MCF 10A (cell line): ENCODE data around the gene TGM4. TPM values are rescaled to one million over a fixed set of nuclear protein-coding genes. Genes with fewer than 3 reads are reported as not detected.

Experiments used
- BruUV-seq: library from RNA; stranded (reverse); fragments of 400-500 nt; replicated peaks from 2 replicates; lab custom pipeline; 2021; lab: Mats Ljungman, UMichigan
- CTCF ChIA-PET: fragments of 300-600 bp; sonication (Branson Sonifier 250); formaldehyde crosslinking; extraction: SDS; loops from one replicate; lab custom pipeline; 2021; ENCODE audit warnings: antibody characterized with exemption, inconsistent platforms; lab: Yijun Ruan, JAX
- POLR2A ChIA-PET: fragments of 300-600, 350-650 bp; sonication (Branson Sonifier 250); formaldehyde crosslinking; extraction: SDS; loops from one replicate; lab custom pipeline; 2020; ENCODE audit warnings: antibody characterized with exemption, inconsistent platforms; lab: Yijun Ruan, JAX
- DNase-seq: peaks from one replicate; pipeline ENCODE4 v3.0.0-alpha.2; 2018; ENCODE audit not compliant: unreplicated experiment
- H3K27ac Mint-ChIP-seq: one replicate; pipeline ENCODE4 v1.8.0; 2022; ENCODE audit warnings: mild to moderate bottlenecking, low read depth, mixed read lengths; ENCODE audit not compliant: unreplicated experiment
- H3K27me3 Mint-ChIP-seq: one replicate; pipeline ENCODE4 v1.8.0; 2022; ENCODE audit warnings: mixed read lengths; ENCODE audit not compliant: insufficient read depth, unreplicated experiment
- H3K36me3 Mint-ChIP-seq: one replicate; pipeline ENCODE4 v1.8.0; 2022; ENCODE audit warnings: mild to moderate bottlenecking, moderate library complexity, mixed read lengths; ENCODE audit not compliant: insufficient read depth, unreplicated experiment
- H3K4me1 Mint-ChIP-seq: one replicate; pipeline ENCODE4 v1.8.0; 2022; ENCODE audit warnings: mixed read lengths; ENCODE audit not compliant: insufficient read depth, unreplicated experiment
- H3K4me3 Mint-ChIP-seq: one replicate; pipeline ENCODE4 v1.8.0; 2022; ENCODE audit warnings: mild to moderate bottlenecking, moderate library complexity, mixed read lengths; ENCODE audit not compliant: unreplicated experiment
- H3K9me3 Mint-ChIP-seq: one replicate; pipeline ENCODE4 v1.8.0; 2022; ENCODE audit warnings: mixed read lengths; ENCODE audit not compliant: unreplicated experiment
- intact Hi-C: fragments of 100-400 bp; cut with micrococcal nuclease; formaldehyde crosslinking; loops from 2 replicates; pipeline ENCODE4 v1.14.1; 2022
- total RNA-seq: library from RNA; stranded (reverse); gene quantifications from 2 replicates; pipeline ENCODE4 v1.2.3, GENCODE V29; 2022
- TF ChIP-seq, protein P1 (sequence below): fragments of 200-600 bp; IDR thresholded peaks from one replicate; pipeline ENCODE4 v1.8.0; 2022; ENCODE audit warnings: antibody characterized with exemption, mild to moderate bottlenecking; ENCODE audit not compliant: unreplicated experiment

Gene TGM4
- total RNA-seq, 1 experiment from 2014 or later = 2.5 TPM

DNA sequence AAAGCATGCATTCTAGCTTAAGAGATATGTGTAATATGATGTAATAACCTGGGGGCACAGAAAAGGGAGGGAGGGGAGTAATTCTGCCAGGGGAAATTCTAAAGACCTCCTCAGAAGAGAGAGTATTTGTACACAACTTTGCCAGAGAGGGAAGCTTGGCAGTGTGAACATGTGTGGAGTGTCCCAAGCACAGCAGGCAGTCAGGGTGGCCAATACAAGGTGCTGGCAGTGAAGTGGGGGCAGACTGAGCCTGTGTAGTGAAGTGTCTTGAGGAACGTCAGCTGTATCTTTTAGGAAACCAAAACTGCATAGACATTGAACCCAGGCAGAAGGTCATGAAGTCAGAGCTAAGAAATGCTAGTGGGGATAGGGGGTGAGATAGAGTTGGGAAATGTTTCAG lies 42.4 kb upstream of the TGM4 start:
- no peak overlapping the region for H3K4me3 Mint-ChIP-seq
- H3K36me3 Mint-ChIP-seq = peaks cover 20% of the 10 kb centered on the region
- peaks cover 8% of the 10 kb centered on the region for H3K9me3 Mint-ChIP-seq
- TF ChIP-seq, protein P1, sequence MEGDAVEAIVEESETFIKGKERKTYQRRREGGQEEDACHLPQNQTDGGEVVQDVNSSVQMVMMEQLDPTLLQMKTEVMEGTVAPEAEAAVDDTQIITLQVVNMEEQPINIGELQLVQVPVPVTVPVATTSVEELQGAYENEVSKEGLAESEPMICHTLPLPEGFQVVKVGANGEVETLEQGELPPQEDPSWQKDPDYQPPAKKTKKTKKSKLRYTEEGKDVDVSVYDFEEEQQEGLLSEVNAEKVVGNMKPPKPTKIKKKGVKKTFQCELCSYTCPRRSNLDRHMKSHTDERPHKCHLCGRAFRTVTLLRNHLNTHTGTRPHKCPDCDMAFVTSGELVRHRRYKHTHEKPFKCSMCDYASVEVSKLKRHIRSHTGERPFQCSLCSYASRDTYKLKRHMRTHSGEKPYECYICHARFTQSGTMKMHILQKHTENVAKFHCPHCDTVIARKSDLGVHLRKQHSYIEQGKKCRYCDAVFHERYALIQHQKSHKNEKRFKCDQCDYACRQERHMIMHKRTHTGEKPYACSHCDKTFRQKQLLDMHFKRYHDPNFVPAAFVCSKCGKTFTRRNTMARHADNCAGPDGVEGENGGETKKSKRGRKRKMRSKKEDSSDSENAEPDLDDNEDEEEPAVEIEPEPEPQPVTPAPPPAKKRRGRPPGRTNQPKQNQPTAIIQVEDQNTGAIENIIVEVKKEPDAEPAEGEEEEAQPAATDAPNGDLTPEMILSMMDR = no peak
- no peaks in the 10 kb centered on the region for H3K4me1 Mint-ChIP-seq
- no peak for DNase-seq
- ChIA-PET CTCF (interaction anchor here (0.5 to 2.4 kb wide), 3 partner anchors 10 to 151 kb away, joined by 3 to 6 read pairs (median 5); no protein-coding TSS in a partner anchor), POLR2A (interaction anchor here (0.7 to 0.8 kb wide), 2 partner anchors 21 to 144 kb away, joined by 3 read pairs; no protein-coding TSS in a partner anchor)
- no peaks in the 10 kb centered on the region for H3K27me3 Mint-ChIP-seq
- intact Hi-C loops = no loop called here
- H3K27ac Mint-ChIP-seq = no peak overlapping the region
- BruUV-seq = no TSS peak

DNA sequence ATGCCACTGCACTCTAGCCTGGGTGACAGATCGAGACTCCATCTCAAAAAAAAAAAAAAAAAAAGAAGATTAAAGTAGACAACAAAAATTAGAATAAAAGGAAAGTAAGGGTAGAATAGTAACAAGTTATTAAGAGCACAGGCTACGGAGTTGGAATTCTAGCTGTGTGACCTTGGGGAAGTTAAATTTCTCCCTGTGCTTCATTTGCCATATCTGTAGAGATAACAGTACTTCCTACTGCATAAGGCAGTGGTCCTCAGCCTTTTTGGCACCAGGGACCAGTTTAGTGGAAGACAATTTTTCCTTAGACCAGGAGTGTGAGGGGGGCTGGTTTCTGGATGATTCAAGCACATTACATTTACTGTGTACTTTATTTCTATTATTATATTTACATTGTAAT lies 41.4 kb upstream of the TGM4 start:
- CTCF ChIA-PET = interaction anchor here (2.4 kb wide), 1 partner anchor 9 kb away, joined by 6 read pairs; no protein-coding TSS in a partner anchor
- peaks cover 25% of the 10 kb centered on the region for H3K36me3 Mint-ChIP-seq

DNA sequence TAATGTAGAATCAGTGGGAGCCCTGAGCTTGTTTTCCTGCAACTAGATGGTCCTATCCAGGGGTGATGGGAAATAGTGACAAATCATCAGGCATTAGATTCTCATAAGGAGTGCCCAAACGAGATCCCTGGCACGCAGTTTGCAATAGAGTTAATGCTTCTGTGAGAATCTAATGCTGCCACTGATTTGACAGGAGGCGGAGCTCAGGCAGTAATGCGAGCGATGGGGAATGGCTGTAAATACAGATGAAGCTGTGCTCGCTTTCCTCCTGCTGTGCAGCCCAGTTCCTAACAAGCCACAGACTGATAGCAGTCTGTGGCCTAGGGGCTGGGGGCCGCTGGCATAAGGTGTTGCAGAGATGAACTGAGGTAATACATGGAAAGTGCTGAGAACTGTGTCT lies 41.0 kb upstream of the TGM4 start:
- ChIA-PET CTCF (interaction anchor here (0.6 kb wide), 1 partner anchor 995 kb away, joined by 3 read pairs; no protein-coding TSS in a partner anchor), POLR2A (interaction anchor here (0.6 to 1.2 kb wide), 2 partner anchors 8 to 393 kb away, joined by 3 to 4 read pairs; no protein-coding TSS in a partner anchor)
- BruUV-seq = no TSS peak
- Mint-ChIP-seq H3K9me3 (peaks cover 8% of the 10 kb centered on the region), H3K36me3 (peaks cover 25% of the 10 kb centered on the region), H3K4me1 (no peaks in the 10 kb centered on the region), H3K27me3 (no peaks in the 10 kb centered on the region), H3K4me3 (no peak overlapping the region), H3K27ac (no peak overlapping the region)
- no peak for DNase-seq
- TF ChIP-seq, protein P1 = no peak
- intact Hi-C loops = no loop called here

More for the DNA sequence above, 41.4 kb upstream of the TGM4 start:
- no TSS peak for BruUV-seq
- POLR2A ChIA-PET = interaction anchor here (0.8 kb wide), 1 partner anchor 143 kb away, joined by 3 read pairs; no protein-coding TSS in a partner anchor
- H3K4me3 Mint-ChIP-seq = no peak overlapping the region
- H3K4me1 Mint-ChIP-seq = no peaks in the 10 kb centered on the region
- DNase-seq = no peak
- H3K9me3 Mint-ChIP-seq = peaks cover 8% of the 10 kb centered on the region
- no peaks in the 10 kb centered on the region for H3K27me3 Mint-ChIP-seq
- H3K27ac Mint-ChIP-seq = no peak overlapping the region
- TF ChIP-seq, protein P1 = no peak
- intact Hi-C loops = no loop called here

DNA sequence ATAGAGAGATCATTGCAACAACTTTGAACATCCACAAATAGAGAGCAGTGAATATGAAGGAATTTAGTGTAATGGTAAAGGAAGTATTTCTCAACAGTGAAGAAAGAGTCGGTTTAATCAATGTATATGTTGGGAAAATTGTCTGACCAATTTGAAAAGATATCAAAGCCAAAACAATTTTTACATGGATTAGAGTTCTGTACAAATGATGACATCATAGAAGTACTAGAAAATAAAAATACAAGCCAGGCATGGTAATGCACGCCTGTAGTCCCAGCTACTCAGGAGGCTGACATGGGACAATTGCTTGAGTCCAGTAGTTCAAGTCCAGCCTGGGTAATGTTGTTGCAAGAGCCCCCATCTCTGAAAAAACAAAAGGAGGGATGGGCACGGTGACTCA lies 38.7 kb upstream of the TGM4 start:
- Mint-ChIP-seq H3K4me1 (no peaks in the 10 kb centered on the region), H3K36me3 (peaks cover 28% of the 10 kb centered on the region), H3K27ac (no peak overlapping the region), H3K27me3 (no peaks in the 10 kb centered on the region), H3K9me3 (peaks cover 8% of the 10 kb centered on the region), H3K4me3 (no peak overlapping the region)
- TF ChIP-seq, protein P1 = no peak
- ChIA-PET CTCF (no interaction called here), POLR2A (interaction anchor here (0.7 kb wide), 1 partner anchor 658 kb away, joined by 3 read pairs; no protein-coding TSS in a partner anchor)
- BruUV-seq = no TSS peak
- intact Hi-C loops = no loop called here
- no peak for DNase-seq
